ENCODE measurements around the gene CDRT15.
"Not testable (repeated sequence)": the region's sequence is repeated elsewhere in the genome, so short reads cannot be mapped to it uniquely, and the experiment has no call there.

The CDRT15 gene

DNA sequence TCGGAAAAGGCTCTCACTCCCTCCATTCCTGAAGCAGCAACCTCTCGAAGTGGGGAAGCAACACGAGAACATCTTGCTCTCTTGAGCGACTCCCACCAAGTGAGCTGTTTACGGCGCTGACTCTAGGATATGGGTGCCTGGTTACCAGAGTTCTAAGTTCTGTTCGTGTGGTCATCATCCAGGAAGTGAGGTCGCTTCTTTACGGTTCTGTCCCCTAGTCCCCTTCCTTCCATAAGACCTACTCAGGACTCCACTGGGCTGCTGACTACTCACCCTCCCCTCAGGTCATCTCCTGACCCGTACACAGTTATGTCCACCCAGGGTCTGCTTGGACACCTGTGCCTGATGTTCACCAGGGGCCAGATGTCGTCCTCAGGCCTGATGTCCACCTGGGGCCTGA is at the start of gene CDRT15:
TSS of gene CDRT15 (minus strand) at position 101 of the 400 bp plus-strand sequence. CDS start at position 72, 29 bp downstream.
- DNase-seq (ENCODE audit: low spot score), result not testable (repeated sequence)

DNA sequence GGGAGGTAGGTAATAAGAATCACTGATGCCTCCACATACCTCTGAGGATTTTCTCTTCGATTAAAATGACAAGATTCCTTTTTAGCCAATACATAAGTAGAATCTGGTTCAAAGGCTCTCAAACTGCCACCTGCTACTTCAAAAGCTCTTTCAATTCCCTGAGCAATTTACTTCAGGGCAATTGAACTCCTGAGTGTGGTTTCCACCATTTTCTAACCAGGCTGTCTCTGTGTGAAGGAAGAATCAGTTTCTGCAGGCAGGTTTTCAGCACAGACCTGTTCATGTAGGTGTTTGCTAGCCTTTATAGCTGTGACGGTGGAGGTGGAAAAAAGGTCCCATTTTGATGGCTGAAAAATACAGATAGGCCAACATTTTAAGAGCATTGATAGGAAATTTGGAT is 46.1 kb upstream of the CDRT15 start:
- DNase-seq (ENCODE audit: low spot score), result no peak

DNA sequence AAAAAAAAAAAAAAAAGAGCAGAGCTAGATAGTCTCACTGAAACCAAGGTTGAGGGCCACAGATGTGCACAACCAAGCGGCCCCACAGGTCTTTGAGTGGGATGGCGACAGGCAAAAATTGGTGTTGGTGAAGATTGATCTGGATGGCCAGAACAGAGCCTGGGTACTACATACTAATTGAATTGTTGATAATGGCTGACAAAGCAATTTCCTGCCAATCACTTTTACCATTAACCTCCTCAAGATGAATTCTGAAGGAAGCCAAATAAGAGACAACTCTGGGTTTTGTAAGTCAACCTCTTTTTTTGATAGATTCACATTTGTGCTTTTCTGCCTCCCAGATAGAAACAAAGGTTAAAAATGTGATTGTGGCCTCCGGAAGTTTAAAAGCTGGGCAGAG is 44.9 kb upstream of the CDRT15 start:
- no peak for DNase-seq (ENCODE audit: low spot score)

DNA sequence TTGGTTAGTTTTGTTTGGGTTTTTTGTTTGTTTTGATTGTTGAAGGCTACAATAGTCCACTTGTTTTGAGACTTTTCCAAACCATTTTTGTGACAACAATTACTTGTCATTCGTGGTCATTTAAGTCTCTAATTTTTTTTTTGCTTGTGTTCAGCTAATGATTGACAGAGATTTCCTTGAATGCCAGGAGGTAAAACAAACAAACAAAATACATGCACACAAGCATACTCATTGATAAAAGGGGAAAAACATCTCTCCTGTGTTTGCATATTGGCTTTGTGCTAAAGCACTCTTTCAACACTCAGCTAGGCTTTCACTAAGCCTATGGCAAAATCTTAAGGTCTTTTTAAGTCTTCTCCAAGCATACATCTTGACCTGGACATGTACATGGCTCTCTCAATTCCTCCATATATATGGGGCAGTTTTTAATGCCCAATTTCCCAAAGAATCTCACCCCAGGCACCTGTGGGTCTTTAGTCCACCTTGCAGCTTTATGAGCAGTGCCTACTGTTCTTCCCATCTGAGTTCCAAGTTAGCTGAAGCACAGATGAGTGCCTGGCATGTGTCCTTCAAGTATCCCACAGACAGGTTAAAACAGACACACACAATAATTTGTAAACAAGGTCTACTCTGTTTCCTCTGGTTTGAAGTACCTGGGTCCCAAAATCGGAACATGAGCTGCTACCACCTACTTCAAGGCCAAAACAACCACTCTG is 40.0 kb upstream of the CDRT15 start:
- no peak for DNase-seq (ENCODE audit: low spot score)

DNA sequence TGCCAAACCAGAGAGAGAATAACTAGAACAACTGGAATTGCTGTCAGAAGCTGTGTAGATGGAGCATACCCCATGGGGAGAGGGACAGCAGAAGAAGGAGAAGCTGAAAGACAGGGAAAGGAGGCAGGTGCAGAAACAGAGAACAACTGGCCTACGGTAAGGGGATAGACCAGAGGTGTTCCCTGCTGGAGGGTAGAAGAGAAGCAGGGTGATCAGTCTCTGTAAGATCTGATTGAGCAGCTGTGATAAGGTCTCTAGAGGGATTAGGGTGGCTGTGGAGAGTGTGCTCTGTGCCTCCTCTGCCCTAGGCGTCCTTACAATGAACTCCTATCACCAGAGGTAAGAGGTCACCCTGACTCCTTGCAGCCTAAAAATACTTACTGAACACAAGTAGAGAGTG is 33.8 kb upstream of the CDRT15 start:
- DNase-seq (ENCODE audit: low spot score), result no peak

DNA sequence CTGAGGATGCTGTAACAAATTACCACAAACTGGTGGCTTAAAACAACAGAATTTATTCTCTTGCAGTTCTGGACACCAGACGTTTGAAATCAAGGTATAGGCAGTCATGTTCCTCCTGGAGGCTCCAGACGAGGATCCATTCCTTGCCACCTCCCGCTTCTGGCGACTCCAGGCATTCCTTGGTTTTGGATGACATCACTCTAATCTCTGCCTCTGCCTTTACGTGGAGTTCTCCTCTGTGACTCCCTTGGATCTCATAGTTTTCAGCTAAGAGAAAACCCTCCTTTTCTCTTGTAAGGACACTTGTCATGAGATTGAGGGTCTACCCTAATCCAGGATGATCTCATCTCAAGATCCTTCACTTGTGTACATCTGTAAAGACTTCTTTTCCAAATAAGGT is 32.8 kb upstream of the CDRT15 start:
- no peak for DNase-seq (ENCODE audit: low spot score)

DNA sequence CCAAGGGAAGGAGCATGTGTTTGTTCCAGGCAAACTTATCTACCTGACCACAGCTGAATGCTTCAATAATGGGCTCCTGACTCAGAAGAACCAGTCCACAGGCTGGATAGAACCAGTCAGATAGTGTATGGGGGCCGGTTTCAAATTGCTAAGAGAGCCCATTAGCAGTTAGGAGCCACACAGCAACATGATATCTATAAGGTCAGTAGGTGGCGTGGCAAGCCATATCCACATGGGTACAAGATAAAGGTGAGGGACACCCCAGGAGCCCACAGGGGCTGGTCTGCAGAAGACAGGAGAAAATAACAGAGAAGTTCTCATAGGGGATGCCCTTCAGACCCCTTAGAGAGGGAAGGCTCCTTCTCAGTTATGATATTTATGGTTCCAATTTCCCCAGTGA is 31.6 kb upstream of the CDRT15 start:
- DNase-seq (ENCODE audit: low spot score), result no peak

DNA sequence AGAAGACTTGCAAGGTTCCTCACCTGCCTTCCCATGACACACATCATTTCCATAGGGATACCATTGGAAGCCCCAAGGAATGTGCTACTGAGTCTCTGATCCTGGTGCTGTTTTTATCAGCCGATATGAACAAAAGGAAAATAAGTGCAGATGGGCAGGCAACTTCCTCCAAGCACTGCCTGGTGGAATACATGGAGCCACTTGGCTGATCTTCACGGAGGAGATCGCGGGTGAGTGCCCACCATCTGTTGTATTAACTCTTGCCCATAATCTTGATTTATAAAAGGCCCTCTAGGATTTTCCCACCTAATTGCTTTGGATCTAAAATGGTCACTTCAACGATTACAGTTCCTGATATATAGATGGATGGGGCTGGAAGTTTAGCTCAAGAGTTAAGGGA is 24.7 kb upstream of the CDRT15 start:
- DNase-seq (ENCODE audit: low spot score), result no peak

DNA sequence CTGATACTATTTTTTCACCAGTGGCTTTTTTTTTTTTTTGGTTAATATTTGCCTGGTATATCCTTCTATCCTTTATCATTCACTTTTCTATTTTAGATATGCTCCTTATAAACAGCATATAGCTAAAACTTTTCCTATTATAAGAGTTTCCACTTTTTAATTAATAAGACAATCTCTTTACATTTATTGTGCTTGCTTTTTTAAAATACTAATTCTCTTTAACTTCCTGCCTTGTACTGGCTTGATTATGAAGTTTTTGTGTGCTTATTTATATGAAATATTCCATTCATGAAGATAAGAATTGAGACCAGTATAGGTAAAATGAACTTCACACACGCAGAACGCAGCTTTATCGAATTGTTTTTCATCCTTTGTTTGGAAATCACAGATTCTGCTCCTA is 9.0 kb upstream of the CDRT15 start:
- DNase-seq (ENCODE audit: low spot score), result no peak

DNA sequence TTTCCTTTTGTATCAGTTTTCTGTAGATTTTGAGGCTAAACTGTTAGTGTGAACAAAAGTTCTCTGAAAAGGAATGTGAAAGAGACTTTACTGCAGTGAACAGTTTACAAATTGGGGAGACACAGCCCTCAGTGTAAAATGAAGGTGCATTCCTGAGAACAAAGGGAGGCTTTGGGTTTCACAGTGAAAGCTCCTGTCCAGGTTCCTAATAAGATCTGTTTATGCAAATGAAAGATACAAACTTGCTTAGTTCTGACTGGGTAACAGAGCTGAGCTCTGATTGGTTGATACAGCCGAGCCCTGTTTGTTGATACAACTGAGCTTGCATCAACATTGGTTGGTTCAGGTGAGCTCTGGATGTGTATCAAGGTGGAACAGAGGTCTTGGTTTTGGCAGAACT is 8.3 kb upstream of the CDRT15 start:
- no peak for DNase-seq (ENCODE audit: low spot score)

DNA sequence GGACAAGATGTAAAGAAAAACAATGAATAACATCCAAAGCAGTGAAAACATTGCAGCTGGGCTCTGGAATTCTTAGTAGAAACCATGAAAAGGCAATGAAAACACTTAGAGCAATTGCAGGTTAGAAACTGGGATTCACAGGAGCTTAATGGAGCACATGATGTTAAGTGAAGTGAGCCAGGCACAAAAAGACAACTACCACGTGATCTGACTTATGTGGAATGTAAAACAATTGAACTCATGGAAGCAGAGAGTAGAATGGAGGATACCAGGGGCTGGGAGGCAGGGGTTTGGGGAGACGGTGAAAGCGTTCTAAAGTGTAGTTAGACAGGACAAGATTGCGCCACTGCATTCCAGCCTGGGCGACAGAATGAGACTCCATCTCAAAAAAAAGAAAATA is 2.6 kb upstream of the CDRT15 start:
- not testable (repeated sequence) for DNase-seq (ENCODE audit: low spot score)

DNA sequence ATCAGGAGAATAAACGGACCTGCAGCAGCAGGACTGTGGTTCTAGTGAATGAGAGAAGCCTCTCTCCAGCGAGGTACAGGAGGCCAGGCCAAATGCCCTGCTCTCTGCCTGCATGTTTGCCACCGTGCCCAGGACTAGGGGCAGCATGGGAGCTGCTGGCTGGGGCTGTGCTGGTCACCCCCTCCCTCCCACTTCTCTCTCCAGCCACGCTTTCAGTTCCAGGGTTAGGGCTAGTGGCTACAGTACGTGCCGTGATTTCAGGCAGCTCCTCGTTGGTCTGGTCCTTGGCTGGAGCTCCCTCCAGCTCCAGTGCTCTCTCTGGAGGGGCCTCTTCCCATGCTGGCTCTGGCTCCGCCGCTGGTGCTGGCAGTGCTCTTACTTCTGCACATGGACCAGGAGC is 630 bp downstream of the CDRT15 start:
- not testable (repeated sequence) for DNase-seq (ENCODE audit: low spot score)

DNA sequence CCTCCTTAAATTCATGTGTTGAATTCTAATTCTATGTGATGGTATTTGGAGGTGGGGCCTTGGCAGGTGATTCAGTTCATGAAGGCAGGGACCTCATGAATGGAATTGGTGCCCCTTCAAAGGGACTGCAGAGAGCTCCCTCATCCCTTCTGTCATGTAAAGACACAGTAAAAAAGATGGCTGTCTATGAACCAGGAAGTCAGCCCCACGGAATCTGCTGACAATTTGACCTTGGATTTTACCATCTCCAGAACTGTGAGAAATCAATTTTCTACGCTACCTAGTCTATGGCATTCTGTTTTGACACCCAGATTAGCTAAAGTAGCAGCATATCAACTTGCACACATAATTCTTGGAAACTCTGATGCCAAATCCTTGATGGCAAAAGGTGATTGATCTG is 1.6 kb downstream of the CDRT15 start:
- DNase-seq (ENCODE audit: low spot score), result not testable (repeated sequence)

DNA sequence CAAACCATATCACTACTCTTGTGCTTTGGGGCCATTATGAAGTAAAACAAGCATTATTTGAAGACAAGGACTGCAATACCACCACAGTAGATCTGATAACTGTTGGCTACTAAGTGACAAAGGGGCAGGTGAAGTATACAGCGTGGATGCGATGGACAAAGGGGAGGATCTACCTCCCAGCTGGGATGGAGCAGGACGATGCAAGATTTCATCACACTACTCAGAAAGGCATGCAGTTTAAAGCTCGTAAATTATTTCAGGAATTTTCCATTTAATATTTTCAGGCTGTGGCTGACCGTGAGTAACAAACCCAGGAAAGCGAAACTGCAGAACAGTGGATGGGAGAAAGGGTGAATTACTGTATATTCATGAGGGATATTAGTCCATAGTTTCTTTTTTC is 5.5 kb downstream of the CDRT15 start:
- DNase-seq (ENCODE audit: low spot score), result peak; percentile 21

DNA sequence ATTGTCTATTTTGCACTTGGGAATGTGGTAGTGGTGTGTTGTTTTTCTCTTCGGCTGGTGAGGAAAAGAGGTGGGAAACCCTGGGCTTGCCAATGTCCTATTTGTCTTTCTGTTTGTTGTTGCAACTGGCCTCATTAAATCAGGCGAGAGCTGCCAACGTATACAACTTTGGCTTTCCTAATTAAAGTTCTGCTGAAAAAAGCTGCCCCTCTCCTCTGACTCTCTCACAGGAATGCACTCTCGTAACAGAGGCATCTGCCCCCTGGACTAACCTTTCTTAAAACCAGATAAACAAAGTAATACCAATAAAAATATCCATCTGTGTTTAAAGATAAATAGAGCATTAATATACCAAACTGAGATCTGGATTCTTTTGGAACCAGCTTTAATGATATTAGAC is 7.8 kb downstream of the CDRT15 start:
- no peak for DNase-seq (ENCODE audit: low spot score)

DNA sequence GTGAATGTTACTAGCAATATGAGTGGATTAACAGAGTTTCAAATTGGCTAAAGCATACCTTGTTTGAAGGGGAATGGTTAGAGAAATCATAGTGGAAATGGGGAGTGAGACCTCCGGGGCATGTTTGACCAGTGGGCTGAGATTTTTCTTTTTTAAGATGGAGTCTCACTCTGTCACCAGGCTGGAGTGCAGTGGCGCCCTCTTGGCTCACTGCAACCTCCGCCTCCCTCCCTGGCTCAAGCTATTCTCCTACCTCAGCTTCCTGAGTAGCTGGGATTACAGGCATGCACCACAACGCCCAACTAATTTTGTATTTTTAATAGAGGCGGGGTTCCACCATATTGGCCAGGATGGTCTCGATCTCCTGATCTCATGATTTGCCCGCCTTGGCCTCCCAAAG is 9.6 kb downstream of the CDRT15 start:
- no peak for DNase-seq (ENCODE audit: low spot score)

DNA sequence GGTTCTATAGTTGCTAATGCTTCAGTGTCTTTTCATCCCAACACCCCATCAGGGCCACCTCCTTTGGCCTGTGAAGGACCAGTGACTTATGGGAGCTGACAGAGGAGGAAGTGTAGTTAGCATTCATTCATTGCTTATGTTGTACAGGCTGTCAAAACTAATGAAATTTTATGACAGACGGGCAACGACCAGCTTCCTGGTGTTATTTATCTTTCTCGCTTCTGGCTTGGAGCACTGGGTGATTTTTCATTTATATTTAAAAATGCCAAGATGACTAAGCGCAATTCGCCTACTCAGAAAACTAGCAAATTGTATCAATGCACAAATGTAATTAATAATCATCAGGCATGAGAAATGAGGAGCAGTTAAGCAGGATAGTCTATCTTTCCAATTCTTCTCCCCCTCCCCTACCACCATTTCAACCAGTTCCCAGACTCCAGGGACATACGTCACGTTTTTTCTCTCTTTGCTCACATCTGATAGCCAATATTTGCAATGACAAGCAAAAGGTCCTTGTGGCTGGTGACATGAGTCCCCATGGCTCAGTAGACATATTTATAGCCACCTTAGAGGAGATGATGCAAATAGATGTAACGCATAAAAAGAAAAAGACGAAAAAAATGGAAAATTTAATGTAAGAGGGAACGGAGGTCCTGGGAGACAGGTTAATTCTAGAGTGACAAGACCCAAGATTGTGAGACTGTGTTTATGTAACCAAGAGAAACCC is 11.2 kb downstream of the CDRT15 start:
- DNase-seq (ENCODE audit: low spot score), result no peak

DNA sequence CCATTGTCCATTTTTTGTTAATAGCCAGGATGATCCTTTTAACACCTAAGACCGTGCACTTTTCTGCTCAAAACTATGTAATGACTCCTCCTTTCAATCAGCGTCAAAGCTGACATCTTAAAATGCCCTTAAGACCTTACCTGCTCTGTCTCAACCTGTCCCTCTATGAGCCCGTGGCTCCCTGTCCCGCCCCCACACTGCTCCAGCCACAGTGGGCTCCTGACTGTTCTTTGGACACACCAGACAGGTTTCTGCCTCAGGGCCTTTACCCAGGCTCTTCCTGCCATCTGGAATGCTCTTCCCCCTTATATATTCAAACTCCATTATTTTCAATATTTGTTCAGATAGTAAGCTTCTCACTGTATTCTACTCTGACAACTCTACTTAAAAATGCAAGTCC is 14.1 kb downstream of the CDRT15 start:
- DNase-seq (ENCODE audit: low spot score), result no peak

DNA sequence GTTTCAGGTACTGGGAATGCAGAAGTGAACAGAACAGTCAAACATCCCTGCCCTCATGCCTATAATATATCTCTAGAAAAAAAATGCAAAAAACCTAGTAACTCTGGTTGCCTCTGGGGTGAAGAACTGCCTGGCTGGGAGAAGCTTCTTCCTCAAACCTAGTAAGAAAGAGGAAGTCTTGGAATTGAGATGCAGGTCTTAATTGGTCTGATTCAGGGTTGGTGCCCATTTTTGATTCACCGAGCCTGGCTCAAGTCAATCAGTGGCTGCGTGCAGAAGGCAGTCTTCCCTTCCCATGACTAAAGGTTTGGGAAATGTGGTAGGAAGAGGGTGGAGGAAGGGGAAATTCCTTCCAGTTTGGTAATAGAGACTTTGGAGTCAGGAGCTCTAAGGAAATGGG is 22.4 kb downstream of the CDRT15 start:
- peak; percentile 46 for DNase-seq (ENCODE audit: low spot score)

DNA sequence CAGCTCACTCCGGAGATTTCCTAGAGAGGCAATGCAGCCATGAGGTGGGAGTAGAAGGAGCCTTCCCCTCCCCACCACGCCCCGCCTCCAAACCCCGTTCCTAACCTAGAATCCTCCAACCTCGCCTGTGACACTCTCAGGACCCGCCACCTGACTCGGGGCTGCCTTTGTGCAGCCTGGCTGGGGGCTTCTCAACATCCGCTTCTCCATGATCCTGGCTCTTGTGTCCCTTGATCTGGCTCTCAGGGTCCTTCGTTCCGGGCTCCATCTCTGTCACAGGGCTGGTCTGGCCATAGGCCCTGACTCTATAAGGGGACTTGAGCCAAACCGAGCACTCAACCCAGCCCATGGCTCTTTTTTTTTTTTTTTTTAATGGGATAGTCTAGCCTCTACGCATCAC is 24.3 kb downstream of the CDRT15 start:
- no peak for DNase-seq (ENCODE audit: low spot score)

DNA sequence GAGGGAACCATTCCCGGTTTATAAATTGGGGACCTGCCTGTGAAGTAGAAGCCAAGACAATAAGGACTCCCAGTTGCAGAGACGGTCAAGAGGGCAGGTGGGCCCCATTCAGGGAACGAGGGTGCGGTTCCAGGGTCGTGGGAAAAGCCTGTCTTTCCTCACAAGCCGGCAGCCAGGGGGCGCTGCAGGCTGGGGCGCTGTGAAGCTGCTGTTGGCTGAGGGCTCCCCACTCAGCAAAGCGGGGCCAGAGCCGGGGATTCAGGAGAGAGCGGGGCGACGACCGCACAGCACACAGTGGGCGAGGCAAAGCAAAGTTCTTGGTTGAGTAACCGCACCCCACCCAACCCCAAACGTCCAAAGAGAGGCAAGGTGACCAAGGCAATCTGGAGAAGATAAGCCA is 24.9 kb downstream of the CDRT15 start:
- no peak for DNase-seq (ENCODE audit: low spot score)

DNA sequence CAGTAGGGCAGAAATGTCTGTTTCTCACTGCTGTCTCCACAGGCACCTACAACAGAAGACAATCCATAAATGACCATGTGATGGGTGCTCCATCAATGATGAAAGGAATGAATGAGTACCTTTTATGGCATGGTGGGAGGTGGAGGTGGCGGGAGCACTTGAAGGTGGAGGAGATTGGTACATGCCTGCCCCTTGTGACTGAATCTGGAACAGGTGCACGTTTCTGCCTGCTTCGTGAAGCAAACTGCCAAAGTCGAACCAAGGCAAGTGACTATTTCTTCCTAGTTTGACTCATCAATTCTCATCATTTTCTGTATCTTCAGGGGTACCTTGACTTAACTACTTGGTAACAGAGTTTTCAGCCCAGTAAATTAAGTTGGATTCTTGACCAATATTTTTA is 25.4 kb downstream of the CDRT15 start:
- DNase-seq (ENCODE audit: low spot score), result no peak

DNA sequence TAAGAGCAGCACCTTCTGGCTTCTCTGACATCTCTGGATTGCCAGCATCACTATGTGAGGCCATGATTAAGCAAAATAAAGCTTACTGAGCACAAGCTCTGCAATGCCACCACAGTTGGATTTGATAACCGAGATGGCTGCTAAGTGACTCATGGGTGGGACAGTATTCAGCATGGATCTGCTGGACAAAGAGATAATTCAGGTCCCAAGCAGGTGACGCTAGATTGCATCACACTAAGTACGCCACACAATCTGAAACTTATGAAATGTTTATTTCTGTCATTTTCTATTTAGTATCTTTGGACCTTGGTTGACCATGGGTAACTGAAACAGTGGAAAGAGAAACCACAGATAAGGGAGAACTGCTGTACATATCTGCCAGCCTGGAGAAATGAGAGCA is 27.4 kb downstream of the CDRT15 start:
- no peak for DNase-seq (ENCODE audit: low spot score)

DNA sequence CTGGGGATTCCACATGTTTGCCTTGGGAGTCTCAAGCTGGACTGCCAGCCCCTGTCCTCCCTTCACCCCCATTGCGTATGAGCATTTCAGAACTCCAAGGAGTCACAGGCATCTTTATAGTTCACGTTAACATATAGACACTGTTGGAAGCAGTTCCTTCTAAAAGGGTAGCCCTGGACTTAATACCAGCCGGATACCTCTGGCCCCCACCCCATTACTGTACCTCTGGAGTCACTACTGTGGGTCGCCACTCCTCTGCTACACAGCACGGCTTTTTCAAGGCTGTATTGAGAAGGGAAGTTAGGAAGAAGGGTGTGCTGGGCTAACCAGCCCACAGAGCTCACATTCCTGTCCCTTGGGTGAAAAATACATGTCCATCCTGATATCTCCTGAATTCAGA is 28.9 kb downstream of the CDRT15 start:
- DNase-seq (ENCODE audit: low spot score), result no peak
